GM18499 (cell line): ENCODE data around the gene ZDHHC1.
"Not testable (repeated sequence)": the region's sequence is repeated elsewhere in the genome, so short reads cannot be mapped to it uniquely, and the experiment has no call there.

Source experiments
- ATAC-seq: cut with Tn5 transposase; IDR thresholded peaks from one replicate; pipeline ENCODE4 v1.9.1; 2021; ENCODE audit warnings: moderate number of reproducible peaks; ENCODE audit not compliant: insufficient read depth, unreplicated experiment

The ZDHHC1 gene

GRCh38 chr16:67378642-67379041, 37.6 kb downstream of the ZDHHC1 start:
- ATAC-seq = no peak

- ATAC-seq = not testable (repeated sequence)
These were observed 40.3 kb downstream of the ZDHHC1 start for GRCh38 chr16:67376012-67376411.

GRCh38 chr16:67372664-67373063, 43.6 kb downstream of the ZDHHC1 start:
- ATAC-seq = no peak

- ATAC-seq = no peak
These were observed 45.6 kb downstream of the ZDHHC1 start for GRCh38 chr16:67370661-67371060.

- no peak for ATAC-seq
These were observed 51.6 kb downstream of the ZDHHC1 start for GRCh38 chr16:67364600-67365235.

- ATAC-seq = no peak
These were observed 55.2 kb downstream of the ZDHHC1 start for GRCh38 chr16:67361038-67361437.

- ATAC-seq = not testable (repeated sequence)
These were observed 56.6 kb downstream of the ZDHHC1 start for GRCh38 chr16:67359540-67360269.

- no peak for ATAC-seq
These were observed 58.7 kb downstream of the ZDHHC1 start for GRCh38 chr16:67357561-67357960.

- no peak for ATAC-seq
These were observed 59.9 kb downstream of the ZDHHC1 start for GRCh38 chr16:67356396-67356795.

- not testable (repeated sequence) for ATAC-seq
These were observed 63.8 kb downstream of the ZDHHC1 start for GRCh38 chr16:67352463-67352862.

- no peak for ATAC-seq
These were observed 66.0 kb downstream of the ZDHHC1 start for GRCh38 chr16:67350324-67350723.

GRCh38 chr16:67349172-67349571, 67.1 kb downstream of the ZDHHC1 start:
- ATAC-seq = no peak

GRCh38 chr16:67346341-67346740, 69.9 kb downstream of the ZDHHC1 start:
- ATAC-seq = no peak

GRCh38 chr16:67345401-67345800, 70.9 kb downstream of the ZDHHC1 start:
- ATAC-seq = no peak
